HG03095 (cell line): Measurements from ENCODE around the gene RHOT2.

Source experiments
- ATAC-seq: cut with Tn5 transposase; IDR thresholded peaks from one replicate; pipeline ENCODE4 v1.9.1; 2021; ENCODE audit warnings: moderate library complexity; ENCODE audit not compliant: unreplicated experiment

Gene RHOT2

GRCh38 chr16:667780-668518, at the start of gene RHOT2:
TSS of gene RHOT2 (plus strand) at chr16:668132. CDS start at chr16:668200, 68 bp downstream.
- ATAC-seq, result peak; percentile 59

DNA sequence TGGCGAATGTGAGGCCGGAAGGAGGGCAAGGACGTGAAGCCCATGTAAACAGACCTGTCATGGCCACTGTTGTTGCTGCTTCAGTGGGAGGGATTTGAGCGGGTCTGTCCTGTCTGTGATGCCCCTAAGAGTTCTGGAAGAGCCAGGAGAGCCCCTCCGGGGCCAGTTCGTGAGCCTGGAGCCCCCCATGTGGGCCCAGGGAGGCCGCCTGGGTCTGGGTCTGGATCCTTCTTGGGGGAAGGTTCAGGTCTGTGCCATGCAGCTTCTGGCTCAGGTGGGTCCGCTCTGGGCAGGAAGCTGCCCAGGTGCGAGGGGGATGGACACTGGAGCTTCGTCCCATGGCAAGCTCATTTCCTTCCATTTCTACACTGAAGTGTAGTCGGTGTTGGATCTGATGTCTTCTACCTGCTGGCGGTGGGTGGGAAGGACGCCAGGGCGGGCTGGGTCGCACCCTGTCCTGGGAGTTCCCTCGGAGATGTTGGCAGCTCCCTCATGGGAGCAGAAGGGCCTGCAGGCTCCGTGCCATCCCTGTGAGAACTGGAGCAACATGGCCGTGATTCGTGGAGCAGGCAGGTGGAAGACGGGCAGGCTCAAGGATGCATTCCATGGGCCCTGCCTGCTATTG, 48.3 kb upstream of the RHOT2 start:
- ATAC-seq, result no peak

DNA sequence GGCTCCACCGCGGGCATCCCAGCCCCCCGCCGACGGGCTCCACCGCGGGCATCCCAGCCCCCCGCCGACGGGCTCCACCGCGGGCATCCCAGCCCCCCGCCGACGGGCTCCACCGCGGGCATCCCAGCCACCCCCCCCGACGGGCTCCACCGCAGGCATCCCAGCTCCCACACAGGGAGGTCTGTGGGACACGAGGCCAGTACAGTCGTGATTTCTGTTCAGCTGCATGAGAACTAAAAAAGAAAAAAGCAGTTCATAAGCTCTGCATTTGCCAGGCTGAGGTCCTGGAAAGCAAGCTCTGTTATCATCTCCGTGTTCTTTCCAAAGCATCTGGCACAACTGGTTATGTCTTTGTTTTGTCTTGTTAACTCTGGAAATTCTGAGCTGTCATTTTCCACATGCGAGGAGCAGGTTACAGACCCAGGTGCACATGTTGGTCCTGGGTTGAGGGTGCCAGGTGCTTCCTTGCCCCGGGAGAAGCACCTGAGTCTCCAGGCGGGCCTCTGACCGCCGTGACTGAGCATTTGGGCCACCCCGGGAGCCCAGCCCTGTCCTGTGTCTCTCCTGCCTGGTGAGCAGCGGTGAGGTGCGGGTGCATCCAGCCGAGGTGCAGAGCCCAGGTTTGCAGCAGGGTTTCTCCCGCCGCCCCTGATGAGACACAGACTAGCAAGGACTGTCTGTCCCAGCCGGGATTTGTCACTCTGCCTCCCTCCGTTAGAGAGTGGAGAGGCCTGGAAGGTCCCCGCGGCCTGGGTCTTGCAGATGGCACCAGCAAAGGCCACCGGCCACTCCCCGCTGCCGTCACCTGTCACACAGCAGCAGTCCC, 47.0 kb upstream of the RHOT2 start:
- no peak for ATAC-seq

- ATAC-seq, result no peak
Observed at GRCh38 chr16:621526-622105, 46.3 kb upstream of the RHOT2 start.

- ATAC-seq, result no peak
Observed at GRCh38 chr16:622920-623280, 45.0 kb upstream of the RHOT2 start.

DNA sequence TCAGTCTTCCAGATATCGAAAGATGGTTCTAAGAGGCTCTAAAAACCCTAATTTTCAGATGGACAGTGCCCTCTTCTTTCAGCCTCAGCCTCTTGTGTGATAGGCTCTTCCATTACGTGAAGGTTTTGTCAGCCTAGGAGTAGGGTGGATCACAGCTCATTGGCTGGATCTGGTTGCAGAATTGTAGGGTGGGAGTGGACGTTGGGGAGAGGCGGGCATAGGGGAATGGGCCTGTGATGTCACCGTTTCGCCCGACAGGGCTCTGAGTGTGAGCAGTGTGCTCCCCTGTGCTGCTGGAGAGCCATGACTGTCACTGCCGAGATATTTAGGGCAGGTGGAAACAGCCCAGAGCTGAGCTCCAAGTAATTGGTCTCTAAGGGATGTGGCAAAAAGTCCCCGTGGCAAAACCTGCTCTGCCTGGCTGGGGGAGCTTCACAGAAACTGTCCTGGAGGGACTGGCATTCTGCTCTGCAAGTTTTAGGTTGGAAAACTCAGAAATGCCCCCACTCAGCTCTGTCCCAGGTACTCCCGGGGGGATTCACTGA, 43.3 kb upstream of the RHOT2 start:
- no peak for ATAC-seq

- no peak for ATAC-seq
Observed at GRCh38 chr16:625117-625976, 42.6 kb upstream of the RHOT2 start.

- ATAC-seq, result no peak
Observed at GRCh38 chr16:625977-626765, 41.8 kb upstream of the RHOT2 start.

DNA sequence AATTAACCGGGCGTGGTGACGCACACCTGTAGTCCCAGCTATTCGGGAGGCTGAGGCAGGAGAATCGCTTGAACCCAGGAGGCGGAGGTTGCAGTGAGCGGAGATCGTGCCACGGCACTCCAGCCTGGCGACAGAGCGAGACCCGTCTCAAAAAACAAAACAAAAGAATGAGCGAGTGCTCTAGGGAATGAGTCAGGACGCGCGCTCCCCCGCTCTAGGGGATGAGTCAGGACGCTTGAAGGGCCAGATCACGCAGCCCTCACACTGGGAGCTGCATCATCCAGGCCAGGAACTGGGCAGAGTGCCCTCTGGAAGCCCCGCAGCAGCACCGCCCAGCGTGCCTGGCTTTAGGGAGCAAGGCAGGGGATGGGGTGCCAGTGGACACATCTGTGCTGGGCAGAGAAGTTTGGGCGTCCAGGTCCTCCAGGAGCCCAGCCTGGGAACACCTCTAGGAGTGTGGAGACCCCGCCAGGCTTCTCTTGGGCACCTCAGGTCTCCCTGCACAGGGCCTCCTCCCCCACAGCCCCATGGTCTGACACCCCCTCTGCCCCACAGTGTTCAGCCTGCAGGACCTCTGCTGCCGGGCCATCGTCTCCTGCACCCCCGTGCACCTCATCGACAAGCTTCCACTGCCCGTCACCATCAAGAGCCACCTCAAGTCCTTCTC, 41.0 kb upstream of the RHOT2 start:
- ATAC-seq, result no peak

GRCh38 chr16:627454-628239, 40.3 kb upstream of the RHOT2 start:
- no peak for ATAC-seq

- ATAC-seq, result no peak
Observed at GRCh38 chr16:628321-629061, 39.4 kb upstream of the RHOT2 start.

GRCh38 chr16:629185-629832, 38.6 kb upstream of the RHOT2 start:
- ATAC-seq, result no peak

DNA sequence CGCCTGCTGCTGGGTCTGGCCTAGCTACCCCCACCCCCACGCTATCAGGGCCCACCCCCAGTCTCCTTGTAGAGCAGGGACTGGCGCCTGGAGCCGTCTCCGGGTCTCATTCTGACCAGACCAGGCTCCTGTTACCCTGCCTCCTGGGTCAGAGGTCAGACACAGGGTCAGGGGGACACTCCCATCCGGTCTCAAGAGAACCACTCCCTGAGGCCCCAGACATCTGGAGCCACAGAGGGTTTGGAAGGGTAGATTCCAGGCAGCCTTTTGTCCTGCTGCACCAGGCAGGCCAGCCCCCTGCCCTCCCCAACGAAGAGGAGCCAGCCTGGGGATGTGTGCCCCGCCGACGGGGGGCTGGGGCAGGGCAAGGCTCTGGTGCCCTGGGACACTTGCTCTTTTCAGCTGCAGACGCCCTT, 38.1 kb upstream of the RHOT2 start:
- no peak for ATAC-seq

GRCh38 chr16:630249-630814, 37.6 kb upstream of the RHOT2 start:
- no peak for ATAC-seq

- no peak for ATAC-seq
Observed at GRCh38 chr16:630815-631405, 37.0 kb upstream of the RHOT2 start, which contains the start of gene WFIKKN1. TSS of gene WFIKKN1 (plus strand) at chr16:630985. CDS start at chr16:631254, 269 bp downstream.

DNA sequence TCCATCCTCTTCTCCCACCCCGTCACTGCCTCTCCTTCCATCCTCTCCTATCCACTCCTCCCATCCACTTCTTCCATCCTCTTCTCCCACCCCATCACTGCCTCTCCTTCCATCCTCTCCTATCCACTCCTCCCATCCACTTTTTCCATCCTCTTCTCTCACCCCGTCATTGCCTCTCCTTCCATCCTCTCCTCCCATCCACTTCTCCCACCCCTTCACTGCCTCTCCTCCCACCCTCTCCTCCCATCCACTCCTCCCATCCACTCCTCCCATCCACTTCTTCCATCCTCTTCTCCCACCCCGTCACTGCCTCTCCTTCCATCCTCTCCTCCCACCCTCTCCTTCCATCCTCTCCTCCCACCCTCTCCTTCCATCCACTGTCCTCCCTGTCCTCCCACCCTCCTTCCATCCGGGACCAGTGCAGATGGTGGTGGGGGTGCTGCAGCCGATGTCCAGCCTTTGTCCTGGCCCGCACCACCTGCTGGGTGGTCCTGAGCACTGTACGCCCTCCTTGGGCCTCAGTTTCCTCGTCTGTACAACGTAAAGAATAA, 36.0 kb upstream of the RHOT2 start:
- ATAC-seq, result no peak
